Activated naive CD4-positive, alpha-beta T cell treated with anti-CD3 and anti-CD28 coated beads, Interleukin-2, amount 10 ng/mL, durations not matched to agents 5 hours and 36 hours (primary cell): ENCODE results near the gene ADGRF5. TPM values are rescaled to one million over a fixed set of nuclear protein-coding genes. Genes with fewer than 3 reads are reported as not detected.

Source experiments
- total RNA-seq, 2 experiments: library from RNA; stranded (reverse); gene quantifications; one replicate each; pipeline ENCODE4 v1.2.3, GENCODE V29; 2021

The ADGRF5 gene, protein sequence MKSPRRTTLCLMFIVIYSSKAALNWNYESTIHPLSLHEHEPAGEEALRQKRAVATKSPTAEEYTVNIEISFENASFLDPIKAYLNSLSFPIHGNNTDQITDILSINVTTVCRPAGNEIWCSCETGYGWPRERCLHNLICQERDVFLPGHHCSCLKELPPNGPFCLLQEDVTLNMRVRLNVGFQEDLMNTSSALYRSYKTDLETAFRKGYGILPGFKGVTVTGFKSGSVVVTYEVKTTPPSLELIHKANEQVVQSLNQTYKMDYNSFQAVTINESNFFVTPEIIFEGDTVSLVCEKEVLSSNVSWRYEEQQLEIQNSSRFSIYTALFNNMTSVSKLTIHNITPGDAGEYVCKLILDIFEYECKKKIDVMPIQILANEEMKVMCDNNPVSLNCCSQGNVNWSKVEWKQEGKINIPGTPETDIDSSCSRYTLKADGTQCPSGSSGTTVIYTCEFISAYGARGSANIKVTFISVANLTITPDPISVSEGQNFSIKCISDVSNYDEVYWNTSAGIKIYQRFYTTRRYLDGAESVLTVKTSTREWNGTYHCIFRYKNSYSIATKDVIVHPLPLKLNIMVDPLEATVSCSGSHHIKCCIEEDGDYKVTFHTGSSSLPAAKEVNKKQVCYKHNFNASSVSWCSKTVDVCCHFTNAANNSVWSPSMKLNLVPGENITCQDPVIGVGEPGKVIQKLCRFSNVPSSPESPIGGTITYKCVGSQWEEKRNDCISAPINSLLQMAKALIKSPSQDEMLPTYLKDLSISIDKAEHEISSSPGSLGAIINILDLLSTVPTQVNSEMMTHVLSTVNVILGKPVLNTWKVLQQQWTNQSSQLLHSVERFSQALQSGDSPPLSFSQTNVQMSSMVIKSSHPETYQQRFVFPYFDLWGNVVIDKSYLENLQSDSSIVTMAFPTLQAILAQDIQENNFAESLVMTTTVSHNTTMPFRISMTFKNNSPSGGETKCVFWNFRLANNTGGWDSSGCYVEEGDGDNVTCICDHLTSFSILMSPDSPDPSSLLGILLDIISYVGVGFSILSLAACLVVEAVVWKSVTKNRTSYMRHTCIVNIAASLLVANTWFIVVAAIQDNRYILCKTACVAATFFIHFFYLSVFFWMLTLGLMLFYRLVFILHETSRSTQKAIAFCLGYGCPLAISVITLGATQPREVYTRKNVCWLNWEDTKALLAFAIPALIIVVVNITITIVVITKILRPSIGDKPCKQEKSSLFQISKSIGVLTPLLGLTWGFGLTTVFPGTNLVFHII (N-terminal part only)
- total RNA-seq: not detected

GRCh38 chr6:46921731-46922130, at the start of gene ADGRF5:
TSS of gene ADGRF5 (minus strand) at chr6:46921938. CDS start at chr6:46906762, 15,176 bp downstream.

Other genes starting within 250 kb of the ADGRF5 start
- gene TDRD6, start 234.1 kb downstream of the ADGRF5 start, total RNA-seq: not detected
- not detected for gene PLA2G7, start 186.6 kb downstream of the ADGRF5 start, total RNA-seq
- not detected for gene ANKRD66, start 175.0 kb downstream of the ADGRF5 start, total RNA-seq
- gene MEP1A, start 128.5 kb downstream of the ADGRF5 start, total RNA-seq: not detected
- gene ADGRF1, start 120.4 kb upstream of the ADGRF5 start, total RNA-seq: not detected